Keratinocyte (primary cell): ENCODE measurements around the gene NSUN2.

ENCODE experiments used
- CTCF ChIP-seq, 3 experiments: IDR thresholded peaks in 1 of 3; conservative IDR thresholded peaks in 1 of 3; optimal IDR thresholded peaks in 1 of 3; 2 replicates in 2 of 3; 3 replicates in 1 of 3; pipeline versions ENCODE3 to v1.5.1; 2011; ENCODE audit warnings: low read length in 3 of 3, mild to moderate bottlenecking in 3 of 3, moderate library complexity in 2 of 3, control low read depth in 1 of 3, inconsistent platforms in 1 of 3; ENCODE audit not compliant: insufficient read depth in 2 of 3; ENCODE audit errors: extremely low read depth in 1 of 3
- EZH2 ChIP-seq: IDR thresholded peaks from one replicate; pipeline ENCODE4 v1.6.1; 2012; ENCODE audit warnings: inconsistent platforms, mild to moderate bottlenecking, low read length, moderate library complexity

GRCh38 chr5:6678385-6678784 lies 45.5 kb upstream of the NSUN2 start:
- TF ChIP-seq CTCF (optimal IDR thresholded peaks at IDR 0.05 in 1 of 3, IDR thresholded peaks at IDR 0.05 in 1 of 3, conservative IDR thresholded peaks at IDR 0.05 in 1 of 3; ENCODE audit: extremely low read depth in 1 of 3, insufficient read depth in 2 of 3, low read length in 3 of 3) (no peak), EZH2 (no peak)
